K562 (cell line): ENCODE results near the gene CTSZ. TPM values are rescaled to one million over a fixed set of nuclear protein-coding genes. Genes with fewer than 3 reads are reported as not detected.

Experiments used
- ATAC-seq: fragments of 200-7000 bp; cut with Tn5 transposase; 3 replicates; pipeline ENCODE4 v1.9.1; 2020; ENCODE audit warnings: moderate library complexity
- BruUV-seq: library from RNA; stranded (reverse); fragments of 400-500 nt; replicated peaks from 2 replicates; lab custom pipeline; 2021; lab: Mats Ljungman, UMichigan
- CTCF ChIA-PET: fragments of 300-600 bp; formaldehyde crosslinking; extraction: SDS; loops from one replicate; lab custom pipeline; 2021; ENCODE audit warnings: low intra/inter-chr PET ratio; lab: Yijun Ruan, JAX
- POLR2A ChIA-PET: fragments of 300-600, 350-650 bp; sonication (Branson Sonifier 250); formaldehyde crosslinking; extraction: SDS; loops from one replicate; lab custom pipeline; 2021; ENCODE audit warnings: antibody characterized with exemption, inconsistent platforms; lab: Yijun Ruan, JAX
- DNase-seq, 4 experiments: peaks; one replicate each; pipeline versions ENCODE4 v3.0.0 to v3.0.0-alpha.2; 2011 to 2018; ENCODE audit warnings: low spot score in 3 of 4, mixed read lengths in 3 of 4; ENCODE audit errors: extremely low read depth in 1 of 4
- FAIRE-seq: peaks from 2 replicates; lab custom pipeline; 2011; peaks lifted over from hg19 to GRCh38; lab: Jason Lieb, UNC
- H2AFZ ChIP-seq: 2 replicates; pipeline ENCODE4 v1.6.0; 2011; ENCODE audit warnings: low read depth, low read length, control low read depth, inconsistent platforms
- H3K27ac ChIP-seq: fragments of 200-600 bp; 3 replicates; pipeline ENCODE4 v1.8.0; 2011; ENCODE audit warnings: low read depth, mild to moderate bottlenecking, control low read depth, inconsistent platforms, low read length, moderate library complexity, mixed read lengths; ENCODE audit errors: extremely low read depth
- H3K27me3 ChIP-seq, 2 experiments: fragments of 300-600 bp in 1 of 2; 2 replicates in 1 of 2; 3 replicates in 1 of 2; pipeline versions ENCODE4 v1.6.0 to v1.8.0; 2011; ENCODE audit warnings: inconsistent platforms in 2 of 2, low read length in 2 of 2, mild to moderate bottlenecking in 1 of 2, mixed read lengths in 1 of 2, moderate library complexity in 1 of 2; ENCODE audit not compliant: control insufficient read depth in 2 of 2, insufficient read depth in 2 of 2
- H3K36me3 ChIP-seq: fragments of 300-600 bp; 3 replicates; pipeline ENCODE4 v1.8.0; 2011; ENCODE audit warnings: mild to moderate bottlenecking, low read length, inconsistent platforms; ENCODE audit not compliant: control insufficient read depth, insufficient read depth
- H3K4me1 ChIP-seq, 2 experiments: fragments of 200-600 bp in 1 of 2; replicated peaks in 1 of 2; 2 replicates in 1 of 2; 3 replicates in 1 of 2; pipeline versions ENCODE4 v1.5.1 to v1.8.0; 2011; ENCODE audit warnings: inconsistent platforms in 2 of 2, low read length in 2 of 2, mild to moderate bottlenecking in 1 of 2, mixed read lengths in 1 of 2, moderate library complexity in 1 of 2; ENCODE audit not compliant: control insufficient read depth in 2 of 2, insufficient read depth in 2 of 2
- H3K4me2 ChIP-seq: 2 replicates; pipeline ENCODE4 v1.6.1; 2011; ENCODE audit warnings: low read length, control low read depth, inconsistent platforms, mixed read lengths; ENCODE audit not compliant: insufficient read depth
- H3K4me3 ChIP-seq: fragments of 200-600 bp; sonication (generic), shearing (Covaris generic); 2 replicates; pipeline ENCODE4 v1.5.1; 2016; ENCODE audit warnings: control low read depth, inconsistent platforms
- H3K79me2 ChIP-seq: fragments of 200-600 bp; 3 replicates; pipeline ENCODE4 v1.8.0; 2011; ENCODE audit warnings: low read length, inconsistent platforms; ENCODE audit not compliant: control insufficient read depth, insufficient read depth
- H3K9ac ChIP-seq, 2 experiments: 2 replicates each; pipeline versions ENCODE4 v1.6.0 to v1.6.1; 2011; ENCODE audit warnings: low read depth in 2 of 2, low read length in 2 of 2, control low read depth in 1 of 2, inconsistent platforms in 1 of 2, mild to moderate bottlenecking in 1 of 2, mixed read lengths in 1 of 2; ENCODE audit not compliant: insufficient read depth in 1 of 2
- H3K9me1 ChIP-seq: one replicate; pipeline ENCODE4 v1.6.0; 2011; ENCODE audit warnings: inconsistent platforms, mild to moderate bottlenecking, low read length, moderate library complexity; ENCODE audit not compliant: control insufficient read depth, insufficient read depth
- H3K9me3 ChIP-seq: replicated peaks from 2 replicates; pipeline ENCODE4 v1.5.1; 2011; ENCODE audit warnings: low read depth, low read length, inconsistent platforms; ENCODE audit not compliant: control insufficient read depth, insufficient read depth
- H4K20me1 ChIP-seq: replicated peaks from 2 replicates; pipeline ENCODE4 v1.6.1; 2011; ENCODE audit warnings: low read length, inconsistent platforms, mixed read lengths; ENCODE audit not compliant: control insufficient read depth, insufficient read depth
- BHLHE40 ChIP-seq: IDR thresholded peaks from 2 replicates; pipeline ENCODE4 v1.6.1; 2011; ENCODE audit warnings: low read length, improper control_type of control experiment
- FOS ChIP-seq: IDR thresholded peaks from 3 replicates; pipeline ENCODE4 v1.6.1; 2011; ENCODE audit not compliant: insufficient read length; ENCODE audit errors: extremely low read depth
- FOXJ2 ChIP-seq: fragments of 200-800 bp; sonication (Bioruptor generic); IDR thresholded peaks from 2 replicates; pipeline ENCODE4 v1.6.1; 2016; ENCODE audit warnings: missing genetic modification characterization, missing compliant biosample characterization
- HDAC3 ChIP-seq: fragments of 450-650 bp; IDR thresholded peaks from 2 replicates; pipeline ENCODE4 v1.6.1; 2018; ENCODE audit warnings: borderline replicate concordance, mild to moderate bottlenecking, moderate library complexity; ENCODE audit not compliant: partially characterized antibody
- HIVEP1 ChIP-seq: fragments of 250-450 bp; sonication (Bioruptor Pico); IDR thresholded peaks from 2 replicates; pipeline ENCODE4 v1.4.0; 2020; ENCODE audit warnings: mild to moderate bottlenecking
- MAFF ChIP-seq: IDR thresholded peaks from 2 replicates; pipeline ENCODE4 v1.6.1; 2012; ENCODE audit warnings: low read length, improper control_type of control experiment
- PRPF4 ChIP-seq: fragments of 200-400 bp; formaldehyde crosslinking; IDR thresholded peaks from one replicate; pipeline ENCODE4 v1.6.1; 2017; ENCODE audit warnings: low read length, low read depth, mild to moderate bottlenecking; ENCODE audit not compliant: insufficient read depth, poor library complexity, severe bottlenecking
- RAD51 ChIP-seq: fragments of 450-650 bp; IDR thresholded peaks from 2 replicates; pipeline ENCODE4 v1.7.1; 2016; ENCODE audit warnings: low read depth, mild to moderate bottlenecking, borderline replicate concordance
- RBM22 ChIP-seq: fragments of 200-400 bp; formaldehyde crosslinking; IDR thresholded peaks from 2 replicates; pipeline ENCODE4 v1.6.1; 2018; ENCODE audit warnings: low read length, low read depth; ENCODE audit not compliant: poor library complexity, severe bottlenecking
- SNIP1 ChIP-seq: fragments of 450-650 bp; IDR thresholded peaks from 2 replicates; pipeline ENCODE4 v1.7.1; 2017; ENCODE audit warnings: low read depth, mild to moderate bottlenecking
- TSC22D4 ChIP-seq: fragments of 450-650 bp; IDR thresholded peaks from 2 replicates; pipeline ENCODE4 v1.6.1; 2016; ENCODE audit warnings: missing genetic modification characterization, missing biosample characterization, control low read depth
- ZNF316 ChIP-seq: fragments of 450-650 bp; IDR thresholded peaks from 2 replicates; pipeline ENCODE4 v1.6.1; 2016
- ZNF717 ChIP-seq: fragments of 250-450 bp; sonication (Bioruptor Pico); IDR thresholded peaks from 2 replicates; pipeline ENCODE4 v1.5.0; 2021
- WGBS: fragments of 100-300 bp; shearing (Covaris generic); methylation state at CpG from one replicate; pipeline ENCODE4 v1.1.6; 2016; ENCODE audit warnings: low coverage, mixed read lengths; ENCODE audit not compliant: insufficient coverage; ENCODE audit errors: missing lambda C conversion rate; 5-methylcytosine and 5-hydroxymethylcytosine counted together
- in situ Hi-C: fragments of 300-500 bp; cut with MboI; formaldehyde crosslinking; loops from 4 replicates; pipeline ENCODE4 v1.15.0; 2018; ENCODE audit warnings: inconsistent platforms, mixed read lengths
- intact Hi-C: fragments of 100-400 bp; cut with micrococcal nuclease; formaldehyde crosslinking; loops from 2 replicates; pipeline ENCODE4 v1.14.2; 2022
- polyA plus RNA-seq, 8 experiments: library from polyadenylated mRNA; depleted of rRNA in 4 of 8; stranded (reverse) in 5 of 8; unstranded in 3 of 8; fragments of >200 nt; fragmentation: Nextera tagmentation in 2 of 8; fragmentation: Illumina TruSeq in 1 of 8; extraction: Ambion mirVana in 2 of 8; extraction: Trizol in 1 of 8; gene quantifications; 2 replicates each; pipeline versions ENCODE4 v1.2.1 to v1.2.3, GENCODE V29; 2011 to 2014; ENCODE audit warnings: inconsistent platforms in 1 of 8, missing spikeins in 1 of 8
- total RNA-seq, 7 experiments: library from RNA; depleted of rRNA in 6 of 7; stranded (reverse); fragments of >200 nt in 6 of 7; fragmentation: Illumina TruSeq in 2 of 7; extraction: Trizol in 2 of 7; gene quantifications; 2 replicates each; pipeline versions ENCODE4 v1.2.1 to v1.2.3, GENCODE V29; 2011 to 2021; ENCODE audit warnings: low replicate concordance in 1 of 7
- TF ChIP-seq, protein P1 (sequence below): fragments of 450-650 bp; IDR thresholded peaks from 2 replicates; pipeline ENCODE4 v1.6.1; 2018; ENCODE audit warnings: mild to moderate bottlenecking, low read depth; ENCODE audit not compliant: partially characterized antibody
- TF ChIP-seq, protein P2 (sequence below), 3 experiments: IDR thresholded peaks in 2 of 3; conservative IDR thresholded peaks in 1 of 3; 2 replicates each; pipeline ENCODE4 v1.5.1; 2011 to 2012; ENCODE audit warnings: low read length in 3 of 3, mild to moderate bottlenecking in 3 of 3, control low read depth in 2 of 3, improper control_type of control experiment in 1 of 3, inconsistent platforms in 1 of 3, low read depth in 1 of 3, mixed read lengths in 1 of 3, moderate library complexity in 1 of 3; ENCODE audit not compliant: insufficient read depth in 2 of 3
- TF ChIP-seq, protein P3 (sequence below): sonication (generic); formaldehyde crosslinking; IDR thresholded peaks from 2 replicates; pipeline ENCODE4 v1.4.0; 2020; ENCODE audit warnings: mild to moderate bottlenecking, missing genetic modification reagents

The CTSZ gene
- total and polyA plus RNA-seq, 9 of the 15 experiments (the other 6 are each of a cell fraction or from before 2014, with no cell fraction given): 1.6 to 143 (median 82.8) TPM

DNA sequence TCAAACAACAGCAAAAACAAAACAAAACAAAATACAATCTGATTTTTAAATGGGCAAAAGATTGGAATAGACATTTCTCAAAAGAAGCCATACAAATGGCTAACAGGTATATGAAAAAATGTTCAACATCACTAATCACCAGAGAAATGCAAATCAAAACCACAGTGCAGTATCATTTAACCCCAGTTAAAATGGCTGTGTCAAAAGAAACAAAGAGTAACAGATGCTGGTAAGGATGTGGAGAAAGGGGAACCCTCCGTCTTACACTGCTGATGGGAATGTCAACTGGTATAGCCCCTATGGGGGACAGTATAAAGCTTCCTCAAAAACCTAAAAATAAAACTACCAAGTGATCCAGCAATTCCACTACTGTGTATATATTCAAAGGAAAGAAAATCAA, 36.9 kb downstream of the CTSZ start:
- peaks cover 25 to 37% of the 10 kb centered on the region in 2 experiments for H3K27me3 ChIP-seq
- H3K9me3 ChIP-seq: no peaks in the 10 kb centered on the region
- intact Hi-C loops (no loop called here), in situ Hi-C loops (loop anchor here (10.0 kb wide), 1 partner anchor 255 kb away; no protein-coding TSS in a partner anchor)
- H3K9me1 ChIP-seq: no peaks in the 10 kb centered on the region
- no peak overlapping the region for H2AFZ ChIP-seq
- no peak overlapping the region for H3K4me2 ChIP-seq
- no peaks in the 10 kb centered on the region for H3K79me2 ChIP-seq
- TF ChIP-seq HDAC3 (no peak), HIVEP1 (CRISPR knock-in tag) (no peak), RBM22 (no peak), ZNF316 (no peak), FOXJ2 (tag) (no peak), TSC22D4 (tag) (no peak), PRPF4 (no peak), SNIP1 (no peak), BHLHE40 (no peak), RAD51 (no peak), FOS (no peak), MAFF (no peak), ZNF717 (no peak)
- TF ChIP-seq, protein P1, sequence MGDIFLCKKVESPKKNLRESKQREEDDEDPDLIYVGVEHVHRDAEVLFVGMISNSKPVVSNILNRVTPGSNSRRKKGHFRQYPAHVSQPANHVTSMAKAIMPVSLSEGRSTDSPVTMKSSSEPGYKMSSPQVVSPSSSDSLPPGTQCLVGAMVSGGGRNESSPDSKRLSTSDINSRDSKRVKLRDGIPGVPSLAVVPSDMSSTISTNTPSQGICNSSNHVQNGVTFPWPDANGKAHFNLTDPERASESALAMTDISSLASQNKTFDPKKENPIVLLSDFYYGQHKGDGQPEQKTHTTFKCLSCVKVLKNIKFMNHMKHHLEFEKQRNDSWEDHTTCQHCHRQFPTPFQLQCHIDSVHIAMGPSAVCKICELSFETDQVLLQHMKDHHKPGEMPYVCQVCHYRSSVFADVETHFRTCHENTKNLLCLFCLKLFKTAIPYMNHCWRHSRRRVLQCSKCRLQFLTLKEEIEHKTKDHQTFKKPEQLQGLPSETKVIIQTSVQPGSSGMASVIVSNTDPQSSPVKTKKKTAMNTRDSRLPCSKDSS: no peak
- TF ChIP-seq, protein P2, sequence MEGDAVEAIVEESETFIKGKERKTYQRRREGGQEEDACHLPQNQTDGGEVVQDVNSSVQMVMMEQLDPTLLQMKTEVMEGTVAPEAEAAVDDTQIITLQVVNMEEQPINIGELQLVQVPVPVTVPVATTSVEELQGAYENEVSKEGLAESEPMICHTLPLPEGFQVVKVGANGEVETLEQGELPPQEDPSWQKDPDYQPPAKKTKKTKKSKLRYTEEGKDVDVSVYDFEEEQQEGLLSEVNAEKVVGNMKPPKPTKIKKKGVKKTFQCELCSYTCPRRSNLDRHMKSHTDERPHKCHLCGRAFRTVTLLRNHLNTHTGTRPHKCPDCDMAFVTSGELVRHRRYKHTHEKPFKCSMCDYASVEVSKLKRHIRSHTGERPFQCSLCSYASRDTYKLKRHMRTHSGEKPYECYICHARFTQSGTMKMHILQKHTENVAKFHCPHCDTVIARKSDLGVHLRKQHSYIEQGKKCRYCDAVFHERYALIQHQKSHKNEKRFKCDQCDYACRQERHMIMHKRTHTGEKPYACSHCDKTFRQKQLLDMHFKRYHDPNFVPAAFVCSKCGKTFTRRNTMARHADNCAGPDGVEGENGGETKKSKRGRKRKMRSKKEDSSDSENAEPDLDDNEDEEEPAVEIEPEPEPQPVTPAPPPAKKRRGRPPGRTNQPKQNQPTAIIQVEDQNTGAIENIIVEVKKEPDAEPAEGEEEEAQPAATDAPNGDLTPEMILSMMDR (IDR thresholded peaks at IDR 0.05 in 2 of 3, conservative IDR thresholded peaks at IDR 0.05 in 1 of 3; ENCODE audit: insufficient read depth in 2 of 3, low read depth in 1 of 3, low read length in 3 of 3): no peak
- TF ChIP-seq, protein P3, sequence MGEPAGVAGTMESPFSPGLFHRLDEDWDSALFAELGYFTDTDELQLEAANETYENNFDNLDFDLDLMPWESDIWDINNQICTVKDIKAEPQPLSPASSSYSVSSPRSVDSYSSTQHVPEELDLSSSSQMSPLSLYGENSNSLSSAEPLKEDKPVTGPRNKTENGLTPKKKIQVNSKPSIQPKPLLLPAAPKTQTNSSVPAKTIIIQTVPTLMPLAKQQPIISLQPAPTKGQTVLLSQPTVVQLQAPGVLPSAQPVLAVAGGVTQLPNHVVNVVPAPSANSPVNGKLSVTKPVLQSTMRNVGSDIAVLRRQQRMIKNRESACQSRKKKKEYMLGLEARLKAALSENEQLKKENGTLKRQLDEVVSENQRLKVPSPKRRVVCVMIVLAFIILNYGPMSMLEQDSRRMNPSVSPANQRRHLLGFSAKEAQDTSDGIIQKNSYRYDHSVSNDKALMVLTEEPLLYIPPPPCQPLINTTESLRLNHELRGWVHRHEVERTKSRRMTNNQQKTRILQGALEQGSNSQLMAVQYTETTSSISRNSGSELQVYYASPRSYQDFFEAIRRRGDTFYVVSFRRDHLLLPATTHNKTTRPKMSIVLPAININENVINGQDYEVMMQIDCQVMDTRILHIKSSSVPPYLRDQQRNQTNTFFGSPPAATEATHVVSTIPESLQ (CRISPR knock-in tag): no peak
- H3K4me1 ChIP-seq: no peaks in the 10 kb centered on the region
- ATAC-seq: no peak
- H3K9ac ChIP-seq: no peak overlapping the region
- POLR2A ChIA-PET: no interaction called here
- CTCF ChIA-PET: no interaction called here
- WGBS: 0% methylated on average over 1 of the region's 1 CpG
- FAIRE-seq: no peak
- no peaks in the 10 kb centered on the region for H4K20me1 ChIP-seq
- H3K4me3 ChIP-seq: no peak overlapping the region
- H3K27ac ChIP-seq: no peak overlapping the region
- no peaks in the 10 kb centered on the region for H3K36me3 ChIP-seq
- BruUV-seq: no TSS peak
- no peak for DNase-seq
